HG03066 (cell line): Measurements from ENCODE around the gene PHC2.

Source experiments
- ATAC-seq: cut with Tn5 transposase; IDR thresholded peaks from one replicate; pipeline ENCODE4 v1.9.1; 2021; ENCODE audit warnings: low read depth; ENCODE audit not compliant: unreplicated experiment

Gene PHC2

GRCh38 chr1:33372162-33372561 is 58.7 kb downstream of the PHC2 start:
- ATAC-seq: no peak

GRCh38 chr1:33371334-33371733 is 59.6 kb downstream of the PHC2 start:
- ATAC-seq: no peak

- ATAC-seq: no peak
Measured at GRCh38 chr1:33370827-33371226, 60.1 kb downstream of the PHC2 start.

GRCh38 chr1:33370301-33370700 is 60.6 kb downstream of the PHC2 start:
- no peak for ATAC-seq

GRCh38 chr1:33369764-33370163 is 61.1 kb downstream of the PHC2 start:
- ATAC-seq: no peak

- ATAC-seq: no peak
Measured at GRCh38 chr1:33369081-33369480, 61.8 kb downstream of the PHC2 start.

- ATAC-seq: no peak
Measured at GRCh38 chr1:33368431-33368830, 62.5 kb downstream of the PHC2 start.

GRCh38 chr1:33367485-33368405 is 63.1 kb downstream of the PHC2 start:
- no peak for ATAC-seq

- no peak for ATAC-seq
Measured at GRCh38 chr1:33366762-33367484, 64.0 kb downstream of the PHC2 start.

- no peak for ATAC-seq
Measured at GRCh38 chr1:33365560-33365997, 65.3 kb downstream of the PHC2 start.

GRCh38 chr1:33364565-33364918 is 66.4 kb downstream of the PHC2 start:
- no peak for ATAC-seq

GRCh38 chr1:33363470-33363861 is 67.4 kb downstream of the PHC2 start:
- no peak for ATAC-seq

GRCh38 chr1:33363021-33363420 is 67.9 kb downstream of the PHC2 start:
- ATAC-seq: no peak

- ATAC-seq: no peak
Measured at GRCh38 chr1:33361532-33362235, 69.2 kb downstream of the PHC2 start.

GRCh38 chr1:33360367-33360766 is 70.5 kb downstream of the PHC2 start:
- ATAC-seq: no peak

GRCh38 chr1:33359931-33360330 is 71.0 kb downstream of the PHC2 start:
- no peak for ATAC-seq

- ATAC-seq: no peak
Measured at GRCh38 chr1:33358795-33359503, 71.9 kb downstream of the PHC2 start.

- no peak for ATAC-seq
Measured at GRCh38 chr1:33358114-33358794, 72.6 kb downstream of the PHC2 start.

GRCh38 chr1:33357099-33357498 is 73.8 kb downstream of the PHC2 start:
- ATAC-seq: no peak

GRCh38 chr1:33354707-33355316 is 76.1 kb downstream of the PHC2 start:
- ATAC-seq: no peak
